ENCODE data around the gene OCEL1. TPM values are rescaled to one million over a fixed set of nuclear protein-coding genes. Genes with fewer than 3 reads are reported as not detected.

The OCEL1 gene
- polyA plus RNA-seq, 2 donors, result 7.9 to 12.7 TPM

GRCh38 chr19:17245535-17245984 lies 19.5 kb downstream of the OCEL1 start, which contains the start of gene NR2F6:
Gene NR2F6 (minus strand): TSS chr19:17245919. CDS start chr19:17245220, 699 bp downstream.
- H3K27ac ChIP-seq (ENCODE audit: low read depth in 2 of 2, low read length in 1 of 2), result peak within 1 kb of the TSS; percentile 95 to 97
- H3K27me3 ChIP-seq (ENCODE audit: control insufficient read depth in 1 of 2, insufficient read depth in 2 of 2, low read length in 2 of 2), result no peaks in the 10 kb centered on the region
- H3K36me3 ChIP-seq (ENCODE audit: control insufficient read depth in 2 of 2, insufficient read depth in 2 of 2, low read length in 1 of 2), result peaks cover 0 to 2% of the 10 kb centered on the region in 2 donors
- WGBS, 2 donors, result 0 to 1% methylated on average over 37 to 72 of the region's 72 CpGs
- no peaks in the 10 kb centered on the region for H3K9me3 ChIP-seq (ENCODE audit: control insufficient read depth in 2 of 2, insufficient read depth in 1 of 2, low read depth in 1 of 2, low read length in 1 of 2)
- H3K4me3 ChIP-seq (ENCODE audit: low read depth in 1 of 2, low read length in 2 of 2), result peak within 1 kb of the TSS; percentile 91 to 94
- H3K4me1 ChIP-seq (ENCODE audit: control insufficient read depth in 2 of 2, insufficient read depth in 2 of 2, low read length in 1 of 2), result peaks cover 15 to 29% of the 10 kb centered on the region in 2 donors

- H3K27me3 ChIP-seq (ENCODE audit: control insufficient read depth in 1 of 2, insufficient read depth in 2 of 2, low read length in 2 of 2), result no peaks in the 10 kb centered on the region
- WGBS, 2 donors, result 17 to 18% methylated on average over 21 of the region's 21 CpGs
Observed at GRCh38 chr19:17246681-17247425, 20.8 kb downstream of the OCEL1 start.

GRCh38 chr19:17248011-17248776 lies 22.2 kb downstream of the OCEL1 start:
- Histone ChIP-seq H3K27me3 (ENCODE audit: control insufficient read depth in 1 of 2, insufficient read depth in 2 of 2, low read length in 2 of 2) (no peaks in the 10 kb centered on the region), H3K9me3 (ENCODE audit: control insufficient read depth in 2 of 2, insufficient read depth in 1 of 2, low read depth in 1 of 2, low read length in 1 of 2) (no peaks in the 10 kb centered on the region), H3K4me1 (ENCODE audit: control insufficient read depth in 2 of 2, insufficient read depth in 2 of 2, low read length in 1 of 2) (peaks cover 5 to 23% of the 10 kb centered on the region in 2 donors), H3K27ac (ENCODE audit: low read depth in 2 of 2, low read length in 1 of 2) (peak overlapping the region; percentile 74 to 97), H3K36me3 (ENCODE audit: control insufficient read depth in 2 of 2, insufficient read depth in 2 of 2, low read length in 1 of 2) (no peaks in the 10 kb centered on the region), H3K4me3 (ENCODE audit: low read depth in 1 of 2, low read length in 2 of 2) (no peak overlapping the region)
- 53 to 57% methylated on average over 21 of the region's 21 CpGs for WGBS, 2 donors

More at GRCh38 chr19:17246681-17247425, 20.8 kb downstream of the OCEL1 start:
- no peaks in the 10 kb centered on the region for H3K36me3 ChIP-seq (ENCODE audit: control insufficient read depth in 2 of 2, insufficient read depth in 2 of 2, low read length in 1 of 2)
- H3K4me3 ChIP-seq (ENCODE audit: low read depth in 1 of 2, low read length in 2 of 2), result peak overlapping the region; percentile 63 to 94
- peaks cover 13 to 29% of the 10 kb centered on the region in 2 donors for H3K4me1 ChIP-seq (ENCODE audit: control insufficient read depth in 2 of 2, insufficient read depth in 2 of 2, low read length in 1 of 2)
- H3K9me3 ChIP-seq (ENCODE audit: control insufficient read depth in 2 of 2, insufficient read depth in 1 of 2, low read depth in 1 of 2, low read length in 1 of 2), result no peaks in the 10 kb centered on the region
- peak overlapping the region; percentile 95 to 97 for H3K27ac ChIP-seq (ENCODE audit: low read depth in 2 of 2, low read length in 1 of 2)

- Histone ChIP-seq H3K4me1 (ENCODE audit: control insufficient read depth in 2 of 2, insufficient read depth in 2 of 2, low read length in 1 of 2) (peaks cover 5 to 20% of the 10 kb centered on the region in 2 donors), H3K27me3 (ENCODE audit: control insufficient read depth in 1 of 2, insufficient read depth in 2 of 2, low read length in 2 of 2) (no peaks in the 10 kb centered on the region), H3K27ac (ENCODE audit: low read depth in 2 of 2, low read length in 1 of 2) (peak overlapping the region in 1 of 2 donors; percentile 38), H3K4me3 (ENCODE audit: low read depth in 1 of 2, low read length in 2 of 2) (no peak overlapping the region), H3K36me3 (ENCODE audit: control insufficient read depth in 2 of 2, insufficient read depth in 2 of 2, low read length in 1 of 2) (no peaks in the 10 kb centered on the region), H3K9me3 (ENCODE audit: control insufficient read depth in 2 of 2, insufficient read depth in 1 of 2, low read depth in 1 of 2, low read length in 1 of 2) (no peaks in the 10 kb centered on the region)
- 86% methylated on average over 15 of the region's 15 CpGs for WGBS, 2 donors
Observed at GRCh38 chr19:17249887-17250548, 24.0 kb downstream of the OCEL1 start.

- no peak overlapping the region for H3K4me3 ChIP-seq (ENCODE audit: low read depth in 1 of 2, low read length in 2 of 2)
- H3K27me3 ChIP-seq (ENCODE audit: control insufficient read depth in 1 of 2, insufficient read depth in 2 of 2, low read length in 2 of 2), result no peaks in the 10 kb centered on the region
- peaks cover 0 to 6% of the 10 kb centered on the region in 2 donors for H3K4me1 ChIP-seq (ENCODE audit: control insufficient read depth in 2 of 2, insufficient read depth in 2 of 2, low read length in 1 of 2)
- no peak overlapping the region for H3K27ac ChIP-seq (ENCODE audit: low read depth in 2 of 2, low read length in 1 of 2)
- H3K9me3 ChIP-seq (ENCODE audit: control insufficient read depth in 2 of 2, insufficient read depth in 1 of 2, low read depth in 1 of 2, low read length in 1 of 2), result peaks cover 0 to 3% of the 10 kb centered on the region in 2 donors
- 82% methylated on average over 10 of the region's 10 CpGs for WGBS, 2 donors
- H3K36me3 ChIP-seq (ENCODE audit: control insufficient read depth in 2 of 2, insufficient read depth in 2 of 2, low read length in 1 of 2), result no peaks in the 10 kb centered on the region
Observed at GRCh38 chr19:17254636-17255035, 28.6 kb downstream of the OCEL1 start.

GRCh38 chr19:17255150-17255621 lies 29.2 kb downstream of the OCEL1 start:
- no peak overlapping the region for H3K27ac ChIP-seq (ENCODE audit: low read depth in 2 of 2, low read length in 1 of 2)
- H3K36me3 ChIP-seq (ENCODE audit: control insufficient read depth in 2 of 2, insufficient read depth in 2 of 2, low read length in 1 of 2), result no peaks in the 10 kb centered on the region
- no peaks in the 10 kb centered on the region for H3K27me3 ChIP-seq (ENCODE audit: control insufficient read depth in 1 of 2, insufficient read depth in 2 of 2, low read length in 2 of 2)
- no peak overlapping the region for H3K4me3 ChIP-seq (ENCODE audit: low read depth in 1 of 2, low read length in 2 of 2)
- peaks cover 0 to 3% of the 10 kb centered on the region in 2 donors for H3K9me3 ChIP-seq (ENCODE audit: control insufficient read depth in 2 of 2, insufficient read depth in 1 of 2, low read depth in 1 of 2, low read length in 1 of 2)
- peaks cover 0 to under 1% of the 10 kb centered on the region in 2 donors for H3K4me1 ChIP-seq (ENCODE audit: control insufficient read depth in 2 of 2, insufficient read depth in 2 of 2, low read length in 1 of 2)
- 64% methylated on average over 18 of the region's 18 CpGs for WGBS, 2 donors

- Histone ChIP-seq H3K4me3 (ENCODE audit: low read depth in 1 of 2, low read length in 2 of 2) (no peak overlapping the region), H3K9me3 (ENCODE audit: control insufficient read depth in 2 of 2, insufficient read depth in 1 of 2, low read depth in 1 of 2, low read length in 1 of 2) (peaks cover 0 to 3% of the 10 kb centered on the region in 2 donors), H3K27ac (ENCODE audit: low read depth in 2 of 2, low read length in 1 of 2) (no peak overlapping the region), H3K27me3 (ENCODE audit: control insufficient read depth in 1 of 2, insufficient read depth in 2 of 2, low read length in 2 of 2) (no peaks in the 10 kb centered on the region), H3K4me1 (ENCODE audit: control insufficient read depth in 2 of 2, insufficient read depth in 2 of 2, low read length in 1 of 2) (peaks cover 0 to 2% of the 10 kb centered on the region in 2 donors), H3K36me3 (ENCODE audit: control insufficient read depth in 2 of 2, insufficient read depth in 2 of 2, low read length in 1 of 2) (no peaks in the 10 kb centered on the region)
- 83 to 86% methylated on average over 3 of the region's 3 CpGs for WGBS, 2 donors
Observed at GRCh38 chr19:17256130-17256529, 30.1 kb downstream of the OCEL1 start.

GRCh38 chr19:17259118-17259780 lies 33.2 kb downstream of the OCEL1 start:
- Histone ChIP-seq H3K27ac (ENCODE audit: low read depth in 2 of 2, low read length in 1 of 2) (no peak overlapping the region), H3K9me3 (ENCODE audit: control insufficient read depth in 2 of 2, insufficient read depth in 1 of 2, low read depth in 1 of 2, low read length in 1 of 2) (peaks cover 0 to 3% of the 10 kb centered on the region in 2 donors), H3K4me3 (ENCODE audit: low read depth in 1 of 2, low read length in 2 of 2) (no peak overlapping the region), H3K27me3 (ENCODE audit: control insufficient read depth in 1 of 2, insufficient read depth in 2 of 2, low read length in 2 of 2) (no peaks in the 10 kb centered on the region), H3K36me3 (ENCODE audit: control insufficient read depth in 2 of 2, insufficient read depth in 2 of 2, low read length in 1 of 2) (no peaks in the 10 kb centered on the region), H3K4me1 (ENCODE audit: control insufficient read depth in 2 of 2, insufficient read depth in 2 of 2, low read length in 1 of 2) (peaks cover 0 to 2% of the 10 kb centered on the region in 2 donors)
- WGBS, 2 donors, result 87 to 93% methylated on average over 9 of the region's 9 CpGs

GRCh38 chr19:17259934-17260333 lies 33.9 kb downstream of the OCEL1 start:
- WGBS, 2 donors, result 64 to 69% methylated on average over 1 of the region's 1 CpG
- Histone ChIP-seq H3K4me3 (ENCODE audit: low read depth in 1 of 2, low read length in 2 of 2) (no peak overlapping the region), H3K27ac (ENCODE audit: low read depth in 2 of 2, low read length in 1 of 2) (no peak overlapping the region), H3K36me3 (ENCODE audit: control insufficient read depth in 2 of 2, insufficient read depth in 2 of 2, low read length in 1 of 2) (no peaks in the 10 kb centered on the region), H3K27me3 (ENCODE audit: control insufficient read depth in 1 of 2, insufficient read depth in 2 of 2, low read length in 2 of 2) (no peaks in the 10 kb centered on the region), H3K9me3 (ENCODE audit: control insufficient read depth in 2 of 2, insufficient read depth in 1 of 2, low read depth in 1 of 2, low read length in 1 of 2) (peaks cover 0 to 3% of the 10 kb centered on the region in 2 donors), H3K4me1 (ENCODE audit: control insufficient read depth in 2 of 2, insufficient read depth in 2 of 2, low read length in 1 of 2) (peaks cover 0 to 2% of the 10 kb centered on the region in 2 donors)

Measured in esophagus (tissue), 2 donors.